Coronary artery (tissue), 2 donors: Measurements from ENCODE around the gene VDAC1.

ENCODE experiments used
- DNase-seq: peaks from one replicate; pipeline ENCODE4 v3.0.0-alpha.2; 2017; ENCODE audit warnings: low spot score
- H3K27ac ChIP-seq, 2 donors: fragments of 200-600 bp; sonication (generic); one replicate each; pipeline ENCODE4 v1.5.1; 2016 to 2019
- H3K4me3 ChIP-seq: fragments of 200-600 bp; sonication (generic); 2 replicates; pipeline ENCODE4 v1.5.1; 2016; ENCODE audit warnings: mild to moderate bottlenecking, moderate library complexity
- TF ChIP-seq, protein P1 (sequence below): fragments of 200-600 bp; sonication (generic); IDR thresholded peaks from one replicate; pipeline ENCODE4 v1.5.1; 2019; ENCODE audit warnings: antibody characterized with exemption

The VDAC1 gene

GRCh38 chr5:133928587-133929393, 76.0 kb downstream of the VDAC1 start:
- no peak overlapping the region for H3K27ac ChIP-seq
- no peak overlapping the region for H3K4me3 ChIP-seq
- no peak for DNase-seq
- TF ChIP-seq, protein P1, sequence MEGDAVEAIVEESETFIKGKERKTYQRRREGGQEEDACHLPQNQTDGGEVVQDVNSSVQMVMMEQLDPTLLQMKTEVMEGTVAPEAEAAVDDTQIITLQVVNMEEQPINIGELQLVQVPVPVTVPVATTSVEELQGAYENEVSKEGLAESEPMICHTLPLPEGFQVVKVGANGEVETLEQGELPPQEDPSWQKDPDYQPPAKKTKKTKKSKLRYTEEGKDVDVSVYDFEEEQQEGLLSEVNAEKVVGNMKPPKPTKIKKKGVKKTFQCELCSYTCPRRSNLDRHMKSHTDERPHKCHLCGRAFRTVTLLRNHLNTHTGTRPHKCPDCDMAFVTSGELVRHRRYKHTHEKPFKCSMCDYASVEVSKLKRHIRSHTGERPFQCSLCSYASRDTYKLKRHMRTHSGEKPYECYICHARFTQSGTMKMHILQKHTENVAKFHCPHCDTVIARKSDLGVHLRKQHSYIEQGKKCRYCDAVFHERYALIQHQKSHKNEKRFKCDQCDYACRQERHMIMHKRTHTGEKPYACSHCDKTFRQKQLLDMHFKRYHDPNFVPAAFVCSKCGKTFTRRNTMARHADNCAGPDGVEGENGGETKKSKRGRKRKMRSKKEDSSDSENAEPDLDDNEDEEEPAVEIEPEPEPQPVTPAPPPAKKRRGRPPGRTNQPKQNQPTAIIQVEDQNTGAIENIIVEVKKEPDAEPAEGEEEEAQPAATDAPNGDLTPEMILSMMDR: no peak

DNA sequence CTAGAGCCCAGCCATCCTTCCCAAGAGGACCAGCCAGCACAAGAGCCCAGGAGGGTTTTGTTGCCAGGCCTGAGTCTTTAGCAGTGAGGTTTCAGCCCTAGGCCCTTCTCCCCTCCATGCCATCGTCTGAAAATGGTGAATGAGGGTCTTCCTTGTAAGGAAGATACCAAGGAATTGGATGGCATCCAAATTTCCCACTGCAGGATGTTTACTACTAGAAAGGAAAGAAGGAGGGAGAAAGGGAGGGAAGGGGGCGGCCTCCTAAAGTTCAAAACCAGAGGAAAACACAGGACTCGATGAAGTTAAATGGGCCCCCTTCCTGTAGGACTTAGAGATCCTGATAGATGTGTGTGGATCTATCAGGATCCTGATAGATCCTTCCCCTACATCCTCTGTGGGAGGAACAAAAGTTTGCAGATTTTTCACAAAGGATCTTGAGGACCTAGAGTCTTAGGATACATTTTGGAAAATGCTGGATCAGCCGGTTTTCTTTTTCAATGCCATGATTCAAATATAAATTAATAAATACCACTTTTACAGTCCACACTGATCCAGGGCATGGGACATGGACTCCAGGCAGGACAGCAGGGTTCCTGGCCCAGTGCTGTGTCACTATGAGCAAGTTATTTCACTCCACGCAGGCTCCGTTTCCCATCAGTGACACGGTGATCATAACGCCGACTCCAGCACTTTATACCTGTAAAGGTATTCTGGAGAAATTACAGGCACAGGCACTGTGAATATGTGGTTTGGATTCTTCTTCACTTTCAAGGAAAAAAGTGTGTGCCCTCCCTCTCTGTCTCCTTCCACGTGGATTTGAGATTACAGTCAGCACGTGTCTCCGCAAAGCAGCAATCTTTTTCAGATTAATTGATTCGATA, 77.2 kb downstream of the VDAC1 start:
- TF ChIP-seq, protein P1: no peak
- DNase-seq: no peak

DNA sequence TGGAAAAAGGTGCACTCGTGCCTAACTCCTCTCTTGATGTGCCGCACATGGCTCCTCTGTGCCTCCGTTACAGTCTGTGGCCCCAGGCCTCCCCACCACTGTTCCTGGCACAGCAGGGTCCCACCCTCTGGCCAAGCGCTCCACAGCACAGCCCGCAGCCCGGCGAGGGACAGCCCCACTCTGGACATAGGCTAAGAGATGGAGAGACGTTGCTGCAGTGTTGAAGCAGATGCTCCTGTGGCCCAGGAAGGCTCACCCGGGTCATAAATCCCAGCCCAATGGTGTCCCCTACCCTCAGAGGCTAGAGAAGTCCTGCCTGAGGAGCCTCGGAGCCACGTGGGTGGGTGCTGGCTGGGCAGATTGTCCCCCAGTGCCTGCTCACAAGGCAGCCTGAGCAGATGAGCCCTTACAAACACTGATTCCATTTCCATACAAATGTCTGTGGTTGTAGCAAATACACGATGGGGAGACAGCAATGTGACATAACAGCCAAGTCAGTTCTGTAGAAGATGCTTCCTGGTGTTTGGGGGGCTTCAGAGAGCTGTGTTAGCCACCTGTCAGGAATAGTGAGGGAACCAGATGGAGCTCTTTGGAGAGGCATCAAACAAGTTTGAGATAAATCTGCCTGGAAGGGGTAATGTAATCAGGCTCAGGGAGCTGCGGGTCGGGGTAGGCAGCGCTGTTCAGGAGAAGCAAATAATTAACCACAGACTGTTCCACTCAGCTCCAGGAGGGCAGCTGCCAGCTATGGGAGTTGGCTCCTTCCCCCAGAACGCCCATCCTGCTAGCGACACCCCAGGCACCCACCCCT, 78.1 kb downstream of the VDAC1 start:
- no peak for DNase-seq
- no peak overlapping the region for H3K4me3 ChIP-seq
- TF ChIP-seq, protein P1: no peak
- no peak overlapping the region for H3K27ac ChIP-seq

More for the DNA sequence above, 77.2 kb downstream of the VDAC1 start:
- H3K27ac ChIP-seq: no peak overlapping the region
- H3K4me3 ChIP-seq: no peak overlapping the region

DNA sequence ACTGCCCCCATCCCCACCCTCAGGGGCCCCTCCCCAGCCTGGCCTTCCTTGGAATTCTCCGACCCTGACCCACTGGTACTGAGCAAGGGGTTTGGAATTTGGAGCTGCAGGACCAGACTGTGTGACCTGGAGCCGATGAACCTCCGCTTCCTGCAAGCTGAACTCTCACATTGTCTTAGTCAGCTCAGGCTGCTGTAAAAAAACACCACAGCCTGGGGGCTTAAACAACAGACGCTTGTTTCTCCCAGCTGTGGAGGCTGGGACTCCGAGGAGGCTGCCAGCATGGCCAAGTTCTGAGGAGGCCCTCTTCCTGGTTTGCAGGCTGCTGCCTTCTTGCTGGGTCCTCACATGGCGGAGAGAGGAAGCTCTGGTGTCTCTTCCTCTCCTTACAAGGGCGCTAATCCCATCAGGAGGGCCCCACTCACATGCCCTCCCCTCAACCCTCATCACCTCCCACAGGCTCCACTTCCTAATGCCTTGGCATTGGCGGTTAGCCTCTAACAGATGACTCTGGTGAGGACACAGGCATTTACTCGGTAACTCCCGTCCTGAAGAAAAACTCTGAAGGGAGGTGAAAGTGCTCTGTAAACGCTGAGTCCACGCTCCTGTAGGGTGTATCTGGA, 78.8 kb downstream of the VDAC1 start:
- TF ChIP-seq, protein P1: no peak
- no peak overlapping the region for H3K4me3 ChIP-seq
- H3K27ac ChIP-seq: no peak overlapping the region
- no peak for DNase-seq

- Histone ChIP-seq H3K4me3 (no peak overlapping the region), H3K27ac (no peak overlapping the region)
- TF ChIP-seq, protein P1: no peak
- DNase-seq: no peak
Observed at GRCh38 chr5:133925269-133925668, 79.5 kb downstream of the VDAC1 start.

DNA sequence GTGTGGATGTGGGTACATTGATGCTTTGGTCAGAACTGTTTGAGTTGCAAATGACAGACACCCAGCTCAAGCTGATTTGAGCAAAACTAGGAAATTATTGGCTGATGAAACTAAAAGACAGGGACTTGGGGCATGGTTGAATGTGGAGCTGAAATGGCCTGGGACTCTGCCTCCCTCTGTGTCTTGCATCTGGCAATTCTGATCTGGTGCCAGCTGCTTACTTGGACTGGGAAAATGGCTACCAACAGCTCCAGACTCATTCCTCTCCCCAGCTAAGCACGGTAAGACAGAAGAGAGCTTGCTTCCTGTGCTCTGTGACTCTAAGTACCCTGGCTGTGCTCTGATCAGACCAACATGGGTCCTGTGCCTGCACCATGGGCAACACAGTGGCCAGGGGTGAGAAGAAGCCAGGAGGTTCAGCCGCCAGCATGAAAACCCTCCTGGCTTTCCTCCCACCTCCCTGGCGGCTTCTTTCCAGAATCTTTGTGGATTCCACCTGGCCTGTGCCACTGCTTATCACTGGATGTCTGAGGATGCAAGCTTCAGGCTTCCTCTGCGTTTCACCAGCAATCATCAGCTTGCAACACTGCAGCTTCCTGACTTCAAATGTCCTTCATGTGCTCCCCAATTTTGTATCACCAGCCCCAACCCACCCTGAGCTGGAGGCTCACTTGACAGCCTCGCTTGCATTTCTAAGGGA, 80.4 kb downstream of the VDAC1 start:
- H3K27ac ChIP-seq: no peak overlapping the region
- DNase-seq: no peak
- TF ChIP-seq, protein P1: no peak
- no peak overlapping the region for H3K4me3 ChIP-seq
